Nephron progenitor cell (in vitro differentiated cells): Measurements from ENCODE around the gene DGCR2.

Experiments
- DNase-seq: peaks from one replicate; pipeline ENCODE4 v3.0.0; 2021
- H3K27ac Mint-ChIP-seq: 2 replicates; pipeline ENCODE4 v1.8.0; 2021; ENCODE audit warnings: mild to moderate bottlenecking, moderate library complexity, mixed read lengths
- H3K27me3 Mint-ChIP-seq: 2 replicates; pipeline ENCODE4 v1.8.0; 2021; ENCODE audit warnings: mild to moderate bottlenecking, low read depth, mixed read lengths; ENCODE audit not compliant: poor library complexity
- H3K36me3 Mint-ChIP-seq: 2 replicates; pipeline ENCODE4 v1.8.0; 2021; ENCODE audit warnings: low read depth, mixed read lengths
- H3K4me1 Mint-ChIP-seq: 2 replicates; pipeline ENCODE4 v1.8.0; 2021; ENCODE audit warnings: mixed read lengths
- H3K4me3 Mint-ChIP-seq: 2 replicates; pipeline ENCODE4 v1.8.0; 2021; ENCODE audit warnings: mild to moderate bottlenecking, moderate library complexity, mixed read lengths
- H3K9me3 Mint-ChIP-seq: 2 replicates; pipeline ENCODE4 v1.8.0; 2021; ENCODE audit warnings: mild to moderate bottlenecking, moderate library complexity, mixed read lengths
- TF ChIP-seq, protein P1 (sequence below): fragments of 200-600 bp; sonication (generic); IDR thresholded peaks from 2 replicates; pipeline ENCODE4 v1.5.0; 2021; ENCODE audit warnings: antibody characterized with exemption

The DGCR2 gene

DNA sequence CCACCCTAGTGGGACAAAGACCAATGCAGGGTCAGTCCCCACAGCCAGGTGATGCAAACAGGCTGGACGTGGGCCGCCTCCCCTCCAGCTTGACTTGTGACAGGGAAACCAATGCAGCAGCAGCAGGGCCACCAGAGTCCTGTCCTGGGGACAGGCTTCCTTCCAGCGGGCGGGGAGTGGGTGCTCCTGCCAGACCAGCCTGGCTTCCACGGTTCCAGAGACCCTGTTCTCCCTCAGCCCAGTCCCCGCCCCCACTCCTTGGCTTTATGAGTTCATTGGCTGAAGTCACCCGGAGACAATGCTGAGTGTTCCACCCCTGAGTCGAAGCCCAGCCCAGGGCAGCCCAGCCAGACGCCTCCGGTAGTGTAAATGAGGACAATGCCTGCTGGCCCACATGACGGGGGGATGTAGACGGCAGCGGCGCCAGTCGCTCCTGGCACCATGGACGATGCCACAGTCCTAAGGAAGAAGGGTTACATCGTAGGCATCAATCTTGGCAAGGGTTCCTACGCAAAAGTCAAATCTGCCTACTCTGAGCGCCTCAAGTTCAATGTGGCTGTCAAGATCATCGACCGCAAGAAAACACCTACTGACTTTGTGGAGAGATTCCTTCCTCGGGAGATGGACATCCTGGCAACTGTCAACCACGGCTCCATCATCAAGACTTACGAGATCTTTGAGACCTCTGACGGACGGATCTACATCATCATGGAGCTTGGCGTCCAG lies 8.9 kb upstream of the DGCR2 start, which contains the start of gene TSSK2:
TSSK2 (plus strand) TSS at position 350 of the 726 bp plus-strand sequence; CDS start at position 442, 92 bp downstream.
- DNase-seq = no peak
- Mint-ChIP-seq H3K9me3 (no peaks in the 10 kb centered on the region), H3K4me1 (no peaks in the 10 kb centered on the region), H3K27me3 (peaks cover 22% of the 10 kb centered on the region), H3K36me3 (peaks cover 12% of the 10 kb centered on the region), H3K27ac (peak within 1 kb of the TSS; percentile 75), H3K4me3 (no peak within 1 kb of the TSS)
- TF ChIP-seq, protein P1, sequence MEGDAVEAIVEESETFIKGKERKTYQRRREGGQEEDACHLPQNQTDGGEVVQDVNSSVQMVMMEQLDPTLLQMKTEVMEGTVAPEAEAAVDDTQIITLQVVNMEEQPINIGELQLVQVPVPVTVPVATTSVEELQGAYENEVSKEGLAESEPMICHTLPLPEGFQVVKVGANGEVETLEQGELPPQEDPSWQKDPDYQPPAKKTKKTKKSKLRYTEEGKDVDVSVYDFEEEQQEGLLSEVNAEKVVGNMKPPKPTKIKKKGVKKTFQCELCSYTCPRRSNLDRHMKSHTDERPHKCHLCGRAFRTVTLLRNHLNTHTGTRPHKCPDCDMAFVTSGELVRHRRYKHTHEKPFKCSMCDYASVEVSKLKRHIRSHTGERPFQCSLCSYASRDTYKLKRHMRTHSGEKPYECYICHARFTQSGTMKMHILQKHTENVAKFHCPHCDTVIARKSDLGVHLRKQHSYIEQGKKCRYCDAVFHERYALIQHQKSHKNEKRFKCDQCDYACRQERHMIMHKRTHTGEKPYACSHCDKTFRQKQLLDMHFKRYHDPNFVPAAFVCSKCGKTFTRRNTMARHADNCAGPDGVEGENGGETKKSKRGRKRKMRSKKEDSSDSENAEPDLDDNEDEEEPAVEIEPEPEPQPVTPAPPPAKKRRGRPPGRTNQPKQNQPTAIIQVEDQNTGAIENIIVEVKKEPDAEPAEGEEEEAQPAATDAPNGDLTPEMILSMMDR = no peak

DNA sequence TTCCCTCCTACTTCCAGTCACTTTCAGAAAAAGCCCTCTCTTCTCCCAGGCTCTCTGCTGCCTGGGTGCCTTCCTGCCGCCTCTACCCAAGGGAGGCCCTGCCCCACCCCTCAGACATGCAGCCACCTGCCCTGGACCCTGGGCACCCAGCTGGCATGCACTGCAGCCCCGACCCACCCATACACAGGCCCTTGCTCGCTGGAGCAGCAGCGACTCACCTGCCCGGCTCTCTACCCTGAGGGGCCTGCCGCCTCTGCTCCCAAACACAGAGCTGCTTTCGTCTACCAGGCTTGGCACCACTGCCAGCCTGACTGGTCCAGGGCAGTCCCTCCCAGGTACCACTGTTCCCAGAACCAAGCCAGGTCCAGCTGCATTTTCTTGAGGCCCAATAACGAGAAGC lies 7.7 kb upstream of the DGCR2 start:
- H3K4me1 Mint-ChIP-seq = no peaks in the 10 kb centered on the region
- DNase-seq = no peak
- H3K27ac Mint-ChIP-seq = no peak overlapping the region
- TF ChIP-seq, protein P1 = no peak
- no peak overlapping the region for H3K4me3 Mint-ChIP-seq
- peaks cover 4% of the 10 kb centered on the region for H3K36me3 Mint-ChIP-seq
- peaks cover 27% of the 10 kb centered on the region for H3K27me3 Mint-ChIP-seq
- H3K9me3 Mint-ChIP-seq = no peaks in the 10 kb centered on the region

- no peaks in the 10 kb centered on the region for H3K9me3 Mint-ChIP-seq
- no peaks in the 10 kb centered on the region for H3K4me1 Mint-ChIP-seq
- no peak overlapping the region for H3K4me3 Mint-ChIP-seq
- no peak overlapping the region for H3K27ac Mint-ChIP-seq
- no peak for DNase-seq
- H3K36me3 Mint-ChIP-seq = peaks cover 4% of the 10 kb centered on the region
- TF ChIP-seq, protein P1 = no peak
- H3K27me3 Mint-ChIP-seq = peaks cover 30% of the 10 kb centered on the region
Observed at GRCh38 chr22:19128946-19129727, 6.9 kb upstream of the DGCR2 start.

- H3K27me3 Mint-ChIP-seq = peaks cover 34% of the 10 kb centered on the region
- TF ChIP-seq, protein P1 = no peak
- H3K27ac Mint-ChIP-seq = no peak overlapping the region
- no peak overlapping the region for H3K4me3 Mint-ChIP-seq
- peaks cover 4% of the 10 kb centered on the region for H3K4me1 Mint-ChIP-seq
- no peak for DNase-seq
- peaks cover 4% of the 10 kb centered on the region for H3K36me3 Mint-ChIP-seq
- no peaks in the 10 kb centered on the region for H3K9me3 Mint-ChIP-seq
Observed at GRCh38 chr22:19128009-19128401, 5.8 kb upstream of the DGCR2 start.

- no peak overlapping the region for H3K27ac Mint-ChIP-seq
- H3K9me3 Mint-ChIP-seq = no peaks in the 10 kb centered on the region
- DNase-seq = no peak
- H3K4me1 Mint-ChIP-seq = peaks cover 9% of the 10 kb centered on the region
- TF ChIP-seq, protein P1 = no peak
- H3K27me3 Mint-ChIP-seq = peaks cover 34% of the 10 kb centered on the region
- peaks cover 4% of the 10 kb centered on the region for H3K36me3 Mint-ChIP-seq
- no peak overlapping the region for H3K4me3 Mint-ChIP-seq
Observed at GRCh38 chr22:19127329-19128008, 5.3 kb upstream of the DGCR2 start.
